Activated naive CD4-positive, alpha-beta T cell treated with anti-CD3 and anti-CD28 coated beads, Interleukin-2, amount 10 ng/mL, durations not matched to agents 7 days and 5 days (primary cell): ENCODE data around the gene SLC22A13.

Experiments
- CTCF ChIA-PET: fragments of 350-600 bp; sonication (Branson Sonifier 250); formaldehyde crosslinking; loops from one replicate; lab custom pipeline; 2021; ENCODE audit warnings: antibody characterized with exemption; lab: Charles Lee
- DNase-seq: peaks from one replicate; pipeline ENCODE4 v3.0.0-alpha.2; 2020
- H3K27ac Mint-ChIP-seq: one replicate; pipeline ENCODE4 v1.8.0; 2021; ENCODE audit warnings: mild to moderate bottlenecking, moderate library complexity, mixed read lengths
- H3K27me3 Mint-ChIP-seq: one replicate; pipeline ENCODE4 v1.8.0; 2021; ENCODE audit warnings: mild to moderate bottlenecking, mixed read lengths
- H3K36me3 Mint-ChIP-seq: one replicate; pipeline ENCODE4 v1.8.0; 2021; ENCODE audit warnings: mixed read lengths
- H3K4me1 Mint-ChIP-seq: one replicate; pipeline ENCODE4 v1.8.0; 2021; ENCODE audit warnings: mixed read lengths
- H3K4me3 Mint-ChIP-seq: one replicate; pipeline ENCODE4 v1.8.0; 2021; ENCODE audit warnings: mild to moderate bottlenecking, moderate library complexity, mixed read lengths
- H3K9me3 Mint-ChIP-seq: one replicate; pipeline ENCODE4 v1.8.0; 2021; ENCODE audit warnings: mixed read lengths

The SLC22A13 gene

DNA sequence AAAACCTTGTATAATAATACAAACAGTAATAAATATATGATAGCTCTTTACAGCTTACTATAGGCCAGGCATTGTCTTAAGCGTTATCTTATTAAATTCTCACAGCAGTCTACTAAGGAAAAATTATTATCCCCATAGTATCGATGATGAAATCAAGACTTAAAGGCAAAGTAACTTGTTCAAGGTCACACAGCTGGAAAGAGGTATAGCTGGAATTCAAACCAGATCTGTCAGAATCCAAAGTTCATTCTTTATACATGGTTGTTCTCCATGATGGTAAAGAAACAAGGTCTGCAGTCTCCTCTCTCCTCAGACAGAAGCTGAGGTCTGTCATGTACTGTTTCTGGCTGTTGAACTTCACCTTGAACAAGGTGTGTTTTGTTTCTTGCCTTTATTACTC lies 15.4 kb upstream of the SLC22A13 start:
- no peak for DNase-seq
- Mint-ChIP-seq H3K27ac (no peak overlapping the region), H3K4me3 (no peak overlapping the region), H3K27me3 (no peaks in the 10 kb centered on the region), H3K9me3 (no peaks in the 10 kb centered on the region), H3K36me3 (peaks cover 68% of the 10 kb centered on the region), H3K4me1 (peaks cover 2% of the 10 kb centered on the region)
- CTCF ChIA-PET, result no interaction called here

DNA sequence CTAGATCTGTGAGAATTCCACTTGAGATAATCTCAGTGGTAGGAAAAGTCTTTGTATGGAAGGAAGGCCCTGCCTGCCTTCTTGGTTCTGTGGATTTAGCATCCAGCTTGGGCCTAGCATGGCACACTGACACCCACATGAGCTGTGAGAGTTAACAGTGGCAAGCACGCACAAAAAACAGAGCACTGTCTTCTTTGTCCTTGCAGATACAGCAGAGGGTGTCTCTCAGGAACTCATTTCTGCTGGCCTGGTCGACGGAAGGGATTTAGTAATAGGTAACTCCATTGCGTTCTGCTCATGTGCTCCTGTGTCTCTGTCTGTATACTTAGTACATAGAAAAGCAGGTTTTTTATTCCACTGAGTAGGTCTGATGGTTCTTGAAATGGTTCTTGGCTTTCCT lies 14.4 kb upstream of the SLC22A13 start:
- no peak for DNase-seq
- Mint-ChIP-seq H3K4me1 (peaks cover 2% of the 10 kb centered on the region), H3K4me3 (no peak overlapping the region), H3K36me3 (peaks cover 71% of the 10 kb centered on the region), H3K27me3 (no peaks in the 10 kb centered on the region), H3K9me3 (no peaks in the 10 kb centered on the region), H3K27ac (no peak overlapping the region)
- CTCF ChIA-PET, result no interaction called here

DNA sequence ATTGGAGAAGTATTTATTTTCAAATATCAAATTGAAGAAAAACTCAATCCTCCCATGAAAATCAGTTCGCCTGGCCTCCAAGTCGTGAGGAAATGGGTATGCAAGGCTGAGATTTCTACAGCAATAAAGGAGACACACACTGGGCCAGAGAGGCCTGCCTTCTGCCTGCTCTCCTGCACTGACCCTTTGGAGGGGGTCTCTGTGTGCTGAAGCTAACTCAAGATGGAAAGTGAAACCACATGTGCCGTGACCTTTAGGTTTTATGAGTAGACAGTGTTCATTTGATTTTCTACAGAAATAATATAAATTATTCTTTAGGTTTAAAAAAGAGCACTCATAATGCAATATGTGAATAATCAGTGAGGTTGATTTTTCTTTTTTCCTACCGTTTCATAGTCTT lies 11.9 kb upstream of the SLC22A13 start:
- Mint-ChIP-seq H3K4me3 (no peak overlapping the region), H3K4me1 (no peaks in the 10 kb centered on the region), H3K27ac (no peak overlapping the region), H3K9me3 (no peaks in the 10 kb centered on the region), H3K36me3 (peaks cover 56% of the 10 kb centered on the region), H3K27me3 (no peaks in the 10 kb centered on the region)
- no peak for DNase-seq
- CTCF ChIA-PET, result interaction anchor here (1.6 kb wide), 1 partner anchor 93 kb away, joined by 4 read pairs; the partner anchor contains the start of gene XYLB

DNA sequence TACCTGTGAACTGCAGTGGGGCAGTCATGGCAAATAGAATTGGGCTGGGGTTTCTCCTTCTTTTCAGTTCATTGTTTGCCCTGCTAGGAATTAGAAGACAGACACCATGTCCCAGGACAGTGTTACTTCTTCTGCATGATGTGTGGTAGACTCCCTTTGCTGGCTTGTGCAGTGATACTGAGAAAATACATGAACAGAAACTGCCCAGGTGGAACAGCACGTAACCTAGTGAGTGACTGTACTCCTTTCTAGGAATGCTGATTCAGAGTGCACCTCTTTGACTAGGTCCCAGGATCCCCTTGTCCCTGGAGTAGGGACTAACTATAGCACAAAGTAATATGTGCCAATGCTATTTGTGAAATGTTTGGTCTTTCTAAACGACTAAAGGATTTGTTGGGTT lies 10.7 kb upstream of the SLC22A13 start:
- Mint-ChIP-seq H3K9me3 (no peaks in the 10 kb centered on the region), H3K27me3 (no peaks in the 10 kb centered on the region), H3K27ac (no peak overlapping the region), H3K36me3 (peaks cover 48% of the 10 kb centered on the region), H3K4me1 (peaks cover 4% of the 10 kb centered on the region), H3K4me3 (no peak overlapping the region)
- no peak for DNase-seq
- CTCF ChIA-PET, result no interaction called here

DNA sequence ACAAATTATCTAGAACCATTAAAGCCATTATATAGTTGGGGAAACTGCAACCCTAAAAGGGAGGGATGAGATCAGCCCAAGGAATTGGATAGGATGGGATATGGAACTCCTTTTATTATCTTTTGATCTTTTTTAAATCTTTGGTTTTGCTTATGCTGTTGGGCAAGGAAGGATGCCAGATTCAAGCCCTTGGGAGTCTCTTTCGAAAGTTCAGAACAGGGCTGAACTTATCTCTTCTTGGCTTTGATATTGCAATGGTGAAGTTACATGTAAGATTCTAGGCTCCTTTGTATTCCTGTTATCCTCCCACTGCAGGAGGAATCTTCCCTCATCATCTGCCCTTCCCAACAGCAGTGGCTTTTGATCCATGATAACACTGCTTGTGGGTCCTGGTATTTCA lies 10.0 kb upstream of the SLC22A13 start:
- DNase-seq, result no peak
- Mint-ChIP-seq H3K4me1 (peaks cover 9% of the 10 kb centered on the region), H3K9me3 (no peaks in the 10 kb centered on the region), H3K4me3 (no peak overlapping the region), H3K27me3 (no peaks in the 10 kb centered on the region), H3K27ac (no peak overlapping the region), H3K36me3 (peaks cover 47% of the 10 kb centered on the region)
- CTCF ChIA-PET, result no interaction called here

DNA sequence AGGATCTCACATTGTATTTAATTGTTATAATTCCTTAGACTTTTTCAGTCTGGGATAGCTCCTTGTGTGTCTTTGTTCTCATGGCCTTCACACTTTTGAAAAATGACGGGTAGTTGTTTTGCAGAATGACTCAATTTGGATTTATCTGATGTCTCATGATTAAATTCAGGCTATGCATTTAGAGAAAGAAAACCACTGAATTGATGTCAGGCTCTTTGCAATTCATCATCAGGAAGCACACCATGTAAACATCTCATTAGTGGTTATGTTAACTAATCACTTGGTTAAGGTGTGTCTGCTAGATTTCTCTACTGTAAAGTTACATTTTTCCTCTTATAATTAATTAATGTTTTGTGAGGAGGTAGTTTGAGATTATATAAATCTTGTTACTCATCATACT lies 8.0 kb upstream of the SLC22A13 start:
- Mint-ChIP-seq H3K4me1 (peaks cover 9% of the 10 kb centered on the region), H3K27ac (no peak overlapping the region), H3K27me3 (no peaks in the 10 kb centered on the region), H3K36me3 (peaks cover 33% of the 10 kb centered on the region), H3K4me3 (no peak overlapping the region), H3K9me3 (no peaks in the 10 kb centered on the region)
- CTCF ChIA-PET, result no interaction called here
- no peak for DNase-seq

DNA sequence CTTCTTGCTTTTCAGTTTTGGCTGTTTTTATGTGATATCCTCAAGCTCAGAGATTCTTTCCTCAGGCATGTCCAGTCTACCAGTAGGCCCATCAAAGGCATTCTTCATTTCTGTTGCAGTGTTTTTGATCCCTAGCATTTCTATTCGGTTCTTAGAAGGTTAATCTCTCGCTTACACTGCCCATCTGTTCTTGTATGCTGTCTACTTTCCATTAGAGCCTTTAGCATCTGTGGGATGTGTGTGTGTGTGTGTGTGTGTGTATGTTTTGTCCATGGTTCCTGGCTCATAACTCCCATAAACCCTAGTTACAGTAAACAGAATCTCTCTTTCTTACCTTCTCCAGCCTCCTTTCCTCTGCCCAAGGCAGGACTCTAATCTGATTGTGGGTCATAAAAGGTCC lies 5.1 kb upstream of the SLC22A13 start:
- Mint-ChIP-seq H3K9me3 (no peaks in the 10 kb centered on the region), H3K27ac (no peak overlapping the region), H3K27me3 (no peaks in the 10 kb centered on the region), H3K4me1 (peaks cover 9% of the 10 kb centered on the region), H3K36me3 (peaks cover 7% of the 10 kb centered on the region), H3K4me3 (no peak overlapping the region)
- DNase-seq, result no peak
- CTCF ChIA-PET, result interaction anchor here (0.9 kb wide), 1 partner anchor 10 kb away, joined by 3 read pairs; no protein-coding TSS in a partner anchor

DNA sequence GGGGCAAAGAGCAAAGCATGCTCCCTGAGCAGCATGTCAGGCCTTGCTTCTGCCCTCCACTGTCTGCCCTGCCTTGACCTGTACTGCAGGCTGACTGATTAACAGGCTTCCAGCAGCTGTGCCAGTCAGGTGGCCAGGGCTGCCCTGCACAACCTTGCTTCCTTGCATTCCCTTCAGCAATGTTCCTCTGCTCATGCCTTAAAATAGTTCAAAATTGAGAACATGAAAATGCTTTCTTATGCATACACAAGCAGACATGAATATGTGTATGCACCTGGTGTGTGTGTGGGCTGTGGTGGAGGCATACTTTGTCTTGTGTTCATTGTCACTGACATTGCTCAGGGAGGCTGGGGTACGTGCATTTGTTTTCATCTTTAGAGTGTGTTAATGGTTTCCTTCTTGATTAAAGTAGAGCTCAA lies 1.2 kb upstream of the SLC22A13 start:
- H3K27ac Mint-ChIP-seq, result no peak overlapping the region
- peaks cover 1% of the 10 kb centered on the region for H3K36me3 Mint-ChIP-seq
- peaks cover 25% of the 10 kb centered on the region for H3K4me1 Mint-ChIP-seq
- no peak for DNase-seq
- no peak overlapping the region for H3K4me3 Mint-ChIP-seq
- H3K27me3 Mint-ChIP-seq, result no peaks in the 10 kb centered on the region
- H3K9me3 Mint-ChIP-seq, result no peaks in the 10 kb centered on the region
- CTCF ChIA-PET, result interaction anchor here (1.2 kb wide), 1 partner anchor 147 kb away, joined by 3 read pairs; no protein-coding TSS in a partner anchor

DNA sequence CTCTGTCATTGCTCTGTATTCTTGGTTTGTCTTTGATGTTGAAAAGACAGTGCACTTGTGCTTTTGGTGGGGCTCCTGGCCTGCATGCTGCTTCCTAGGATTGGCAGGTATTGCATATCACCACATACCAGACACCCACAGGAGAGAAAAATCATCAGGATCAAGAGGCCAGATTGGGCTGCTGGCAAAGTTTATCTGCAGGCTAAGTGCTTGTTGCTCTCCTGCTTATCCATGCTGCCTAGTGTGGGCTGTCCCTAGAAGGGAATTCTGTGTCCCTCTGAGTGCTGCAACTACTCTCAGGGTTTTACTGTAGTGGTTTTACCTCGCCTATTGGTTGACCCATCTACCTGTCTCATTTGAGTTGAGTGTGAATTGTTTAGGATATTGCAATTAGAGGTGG lies 833 bp upstream of the SLC22A13 start:
- no peaks in the 10 kb centered on the region for H3K27me3 Mint-ChIP-seq
- H3K4me1 Mint-ChIP-seq, result peaks cover 22% of the 10 kb centered on the region
- H3K4me3 Mint-ChIP-seq, result no peak overlapping the region
- H3K27ac Mint-ChIP-seq, result peak overlapping the region; percentile 14
- CTCF ChIA-PET, result interaction anchor here (1.2 kb wide), 1 partner anchor 147 kb away, joined by 3 read pairs; no protein-coding TSS in a partner anchor
- H3K9me3 Mint-ChIP-seq, result no peaks in the 10 kb centered on the region
- peaks cover 1% of the 10 kb centered on the region for H3K36me3 Mint-ChIP-seq
- DNase-seq, result no peak

DNA sequence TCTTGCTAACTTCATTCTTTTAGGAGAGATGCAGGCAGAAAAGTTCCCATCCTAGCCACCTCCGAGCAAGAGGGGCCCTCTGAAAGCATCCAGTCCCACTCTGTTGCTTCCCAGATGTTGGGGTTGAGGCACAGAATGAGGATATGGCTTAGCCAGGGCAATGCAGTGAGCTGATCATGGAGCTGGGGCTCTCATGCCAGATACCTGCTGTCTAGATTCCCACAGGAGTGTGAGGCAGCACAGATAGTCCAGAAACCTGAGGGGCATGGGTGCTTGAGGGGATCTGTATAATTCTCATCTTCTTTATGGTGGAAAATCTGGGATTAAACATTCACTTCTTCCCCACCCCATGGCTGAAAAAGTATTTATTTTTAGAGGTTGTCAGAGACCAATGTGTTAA lies 1.2 kb downstream of the SLC22A13 start:
- no peak for DNase-seq
- Mint-ChIP-seq H3K27me3 (no peaks in the 10 kb centered on the region), H3K4me1 (peaks cover 17% of the 10 kb centered on the region), H3K4me3 (no peak overlapping the region), H3K27ac (no peak overlapping the region), H3K9me3 (no peaks in the 10 kb centered on the region), H3K36me3 (no peaks in the 10 kb centered on the region)
- CTCF ChIA-PET, result no interaction called here

DNA sequence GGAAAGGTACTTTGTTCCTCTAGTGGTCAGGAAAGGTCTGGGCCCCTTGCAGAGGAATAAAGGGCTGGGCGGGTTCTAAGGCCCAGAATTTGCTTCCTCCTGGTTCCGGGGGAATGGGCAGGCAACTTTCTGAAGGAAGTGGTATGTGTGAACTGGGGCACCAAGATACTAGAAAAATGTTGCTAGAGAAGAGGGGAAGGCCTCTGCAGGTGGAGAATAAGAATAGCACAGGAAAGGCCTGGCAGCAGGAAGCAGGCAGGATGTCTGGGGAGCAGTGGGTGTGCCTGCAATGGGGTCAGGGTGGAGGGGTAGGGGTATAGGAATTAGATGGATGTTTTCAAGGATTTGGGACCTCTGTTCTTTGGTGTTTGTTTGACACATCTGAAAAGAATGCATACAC lies 2.0 kb downstream of the SLC22A13 start:
- H3K4me3 Mint-ChIP-seq, result no peak overlapping the region
- H3K36me3 Mint-ChIP-seq, result no peaks in the 10 kb centered on the region
- no peaks in the 10 kb centered on the region for H3K9me3 Mint-ChIP-seq
- H3K4me1 Mint-ChIP-seq, result peaks cover 17% of the 10 kb centered on the region
- H3K27ac Mint-ChIP-seq, result peak overlapping the region; percentile 12
- no peak for DNase-seq
- H3K27me3 Mint-ChIP-seq, result no peaks in the 10 kb centered on the region
- CTCF ChIA-PET, result no interaction called here

DNA sequence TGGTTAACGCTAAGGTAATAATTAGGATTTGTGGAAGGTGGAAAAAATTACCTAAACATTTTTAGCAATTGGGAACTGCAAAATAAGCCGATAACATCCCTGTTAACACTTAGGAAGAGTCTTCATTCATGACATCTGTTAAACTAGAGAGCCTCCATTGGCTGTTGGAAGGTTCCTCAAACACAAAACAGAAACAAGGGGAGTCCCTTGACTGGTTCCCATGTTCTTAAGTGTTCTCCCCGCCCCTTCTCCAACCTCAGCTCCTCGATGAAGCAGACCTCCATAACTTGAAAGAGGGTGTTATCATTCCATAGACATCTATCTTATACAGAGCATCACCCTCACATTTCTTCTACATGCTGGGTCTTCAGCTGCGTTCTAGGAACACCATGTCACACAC lies 2.5 kb downstream of the SLC22A13 start:
- H3K4me3 Mint-ChIP-seq, result no peak overlapping the region
- no peaks in the 10 kb centered on the region for H3K9me3 Mint-ChIP-seq
- peaks cover 17% of the 10 kb centered on the region for H3K4me1 Mint-ChIP-seq
- no peak for DNase-seq
- H3K27me3 Mint-ChIP-seq, result no peaks in the 10 kb centered on the region
- H3K36me3 Mint-ChIP-seq, result no peaks in the 10 kb centered on the region
- CTCF ChIA-PET, result no interaction called here
- peak overlapping the region; percentile 12 for H3K27ac Mint-ChIP-seq

DNA sequence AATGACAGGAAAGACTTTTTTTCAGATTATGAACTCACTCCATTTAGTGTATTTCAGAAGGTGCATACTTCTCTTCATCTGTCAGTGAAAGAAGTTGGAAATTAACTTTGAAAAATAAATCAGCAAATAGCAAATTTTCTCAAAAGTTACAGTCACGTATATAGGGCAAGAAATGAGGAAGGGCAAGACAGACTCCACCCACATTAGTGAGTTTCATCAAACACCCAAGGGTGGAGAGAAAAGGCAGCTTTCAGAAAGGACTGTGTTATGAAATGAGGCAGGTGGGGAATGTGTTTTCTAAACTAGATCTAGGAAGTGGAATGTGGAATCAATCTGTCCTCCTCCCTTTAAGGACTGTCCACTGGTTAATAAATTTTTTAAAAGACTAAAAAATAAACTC lies 2.9 kb downstream of the SLC22A13 start:
- Mint-ChIP-seq H3K4me1 (peaks cover 17% of the 10 kb centered on the region), H3K9me3 (no peaks in the 10 kb centered on the region), H3K36me3 (no peaks in the 10 kb centered on the region), H3K4me3 (no peak overlapping the region), H3K27me3 (no peaks in the 10 kb centered on the region), H3K27ac (no peak overlapping the region)
- no peak for DNase-seq
- CTCF ChIA-PET, result no interaction called here

DNA sequence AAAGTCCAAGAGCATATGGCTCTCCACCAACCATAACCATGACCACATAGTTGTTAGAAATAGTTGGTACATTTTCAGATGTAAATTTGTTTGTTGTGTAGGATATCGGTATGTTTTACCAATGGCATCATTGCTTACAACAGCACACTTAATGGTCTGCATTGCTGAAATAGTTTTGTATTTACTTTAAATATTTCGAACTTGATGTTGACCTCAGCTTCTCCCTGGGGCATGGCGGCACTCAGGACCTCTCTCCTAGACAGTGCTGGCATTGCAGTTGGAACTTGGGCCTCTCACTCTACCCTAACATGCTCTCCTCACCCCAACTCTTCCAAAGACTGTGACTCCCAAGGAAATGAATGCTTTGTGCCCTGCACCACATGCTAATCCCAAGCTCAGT lies 5.0 kb downstream of the SLC22A13 start:
- H3K4me1 Mint-ChIP-seq, result peaks cover 17% of the 10 kb centered on the region
- H3K9me3 Mint-ChIP-seq, result no peaks in the 10 kb centered on the region
- no peaks in the 10 kb centered on the region for H3K36me3 Mint-ChIP-seq
- H3K27me3 Mint-ChIP-seq, result no peaks in the 10 kb centered on the region
- H3K4me3 Mint-ChIP-seq, result no peak overlapping the region
- no peak for DNase-seq
- no peak overlapping the region for H3K27ac Mint-ChIP-seq
- CTCF ChIA-PET, result interaction anchor here (0.8 kb wide), 1 partner anchor 11 kb away, joined by 3 read pairs; no protein-coding TSS in a partner anchor

DNA sequence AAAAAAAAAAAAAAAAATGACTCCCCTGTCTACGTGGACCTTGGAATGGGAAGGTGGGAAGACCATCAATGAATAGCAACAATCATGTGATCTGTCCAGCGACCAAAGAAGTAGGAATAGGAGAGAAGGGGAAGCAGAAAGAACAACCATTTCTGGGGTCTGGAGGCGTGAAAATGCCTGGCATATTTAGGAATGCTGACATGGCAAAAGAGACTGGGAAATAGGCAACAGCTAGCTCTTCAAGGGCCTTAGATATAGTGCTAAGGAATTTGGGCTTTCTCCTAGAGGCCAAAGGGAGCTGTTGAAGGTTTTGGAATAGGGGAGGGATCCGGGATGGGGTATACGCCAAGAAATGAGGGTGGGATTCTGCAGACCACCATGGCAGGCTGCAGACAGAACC lies 5.9 kb downstream of the SLC22A13 start:
- Mint-ChIP-seq H3K36me3 (no peaks in the 10 kb centered on the region), H3K27me3 (no peaks in the 10 kb centered on the region), H3K9me3 (no peaks in the 10 kb centered on the region), H3K4me1 (peaks cover 17% of the 10 kb centered on the region), H3K4me3 (no peak overlapping the region), H3K27ac (no peak overlapping the region)
- CTCF ChIA-PET, result no interaction called here
- DNase-seq, result no peak
